ENCODE measurements around the gene CCSER2. TPM values are rescaled to one million over a fixed set of nuclear protein-coding genes. Genes with fewer than 3 reads are reported as not detected.
"Not testable (repeated sequence)": the region's sequence is repeated elsewhere in the genome, so short reads cannot be mapped to it uniquely, and the experiment has no call there.

CCSER2 gene
- total RNA-seq, 8 experiments from 2014 or later, result 11.2 to 49.0 (median 35.0) TPM

- in situ Hi-C loops (cut with MboI; ENCODE audit: low pct_unique_long_range_greater_than_20kb in 2 of 9, low sequenced_read_pairs in 9 of 9, unreplicated experiment in 9 of 9), result no loop called here
- ATAC-seq (replicated peaks in 6 of 8), result no peak
- Histone ChIP-seq H3K4me3 (no peak overlapping the region), H3K4me1 (replicated peaks in 1 of 2) (peaks cover 0 to 6% of the 10 kb centered on the region in 2 donors), H3K27ac (no peak overlapping the region)
- 25 to 100% (median 78%) methylated on average over 1 to 3 of the region's 3 CpGs; no CpG with 5 or more reads in 2 of the 10 experiments for WGBS, 10 experiments
Measured at GRCh38 chr10:84298057-84298456, 30.3 kb upstream of the CCSER2 start.

GRCh38 chr10:84302223-84302622 is 26.2 kb upstream of the CCSER2 start:
- Histone ChIP-seq H3K27ac (no peak overlapping the region), H3K4me3 (no peak overlapping the region), H3K4me1 (replicated peaks in 1 of 2) (peaks cover 0 to 6% of the 10 kb centered on the region in 2 donors)
- in situ Hi-C loops (cut with MboI; ENCODE audit: low pct_unique_long_range_greater_than_20kb in 2 of 9, low sequenced_read_pairs in 9 of 9, unreplicated experiment in 9 of 9), result no loop called here
- ATAC-seq (replicated peaks in 6 of 8), result no peak
- WGBS, 10 experiments, result 0 to 100% (median 60%) methylated on average over 1 to 2 of the region's 2 CpGs; no CpG with 5 or more reads in 5 of the 10 experiments

- in situ Hi-C loops (cut with MboI; ENCODE audit: low pct_unique_long_range_greater_than_20kb in 2 of 9, low sequenced_read_pairs in 9 of 9, unreplicated experiment in 9 of 9), result no loop called here
- ATAC-seq (replicated peaks in 6 of 8), result no peak
- H3K27ac ChIP-seq, result no peak overlapping the region
Measured at GRCh38 chr10:84306751-84307384, 21.5 kb upstream of the CCSER2 start.

GRCh38 chr10:84308021-84308420 is 20.4 kb upstream of the CCSER2 start:
- Histone ChIP-seq H3K4me3 (no peak overlapping the region), H3K4me1 (replicated peaks in 1 of 2) (no peaks in the 10 kb centered on the region), H3K27ac (no peak overlapping the region)
- WGBS, 10 experiments, result 0 to 78% (median 15%) methylated on average over 1 of the region's 1 CpG; no CpG with 5 or more reads in 4 of the 10 experiments
- in situ Hi-C loops (cut with MboI; ENCODE audit: low pct_unique_long_range_greater_than_20kb in 2 of 9, low sequenced_read_pairs in 9 of 9, unreplicated experiment in 9 of 9), result no loop called here
- ATAC-seq (replicated peaks in 6 of 8), result no peak

More at GRCh38 chr10:84306751-84307384, 21.5 kb upstream of the CCSER2 start:
- Histone ChIP-seq H3K4me1 (replicated peaks in 1 of 2) (peaks cover 0 to 6% of the 10 kb centered on the region in 2 donors), H3K4me3 (no peak overlapping the region)
- 17 to 100% (median 68%) methylated on average over 2 to 4 of the region's 4 CpGs for WGBS, 10 experiments

- WGBS, 10 experiments, result 0 to 78% (median 60%) methylated on average over 1 to 5 of the region's 6 CpGs; no CpG with 5 or more reads in 3 of the 10 experiments
- Histone ChIP-seq H3K4me1 (replicated peaks in 1 of 2) (no peaks in the 10 kb centered on the region), H3K27ac (no peak overlapping the region), H3K4me3 (no peak overlapping the region)
- in situ Hi-C loops (cut with MboI; ENCODE audit: low pct_unique_long_range_greater_than_20kb in 2 of 9, low sequenced_read_pairs in 9 of 9, unreplicated experiment in 9 of 9), result no loop called here
- peak in 2 of 8 experiments; percentile 15 to 50 for ATAC-seq (replicated peaks in 6 of 8)
Measured at GRCh38 chr10:84308481-84309304, 19.7 kb upstream of the CCSER2 start.

- in situ Hi-C loops (cut with MboI; ENCODE audit: low pct_unique_long_range_greater_than_20kb in 2 of 9, low sequenced_read_pairs in 9 of 9, unreplicated experiment in 9 of 9), result no loop called here
- H3K4me1 ChIP-seq (replicated peaks in 1 of 2), result no peaks in the 10 kb centered on the region
- H3K27ac ChIP-seq, result no peak overlapping the region
- peak in 3 of 8 experiments; percentile 85 to 93 (median 90) for ATAC-seq (replicated peaks in 6 of 8)
- H3K4me3 ChIP-seq, result no peak overlapping the region
- WGBS, 10 experiments, result 43 to 100% (median 80%) methylated on average over 1 of the region's 2 CpGs; no CpG with 5 or more reads in 5 of the 10 experiments
Measured at GRCh38 chr10:84310470-84310869, 17.9 kb upstream of the CCSER2 start.

- 30 to 100% (median 88%) methylated on average over 3 to 8 of the region's 8 CpGs for WGBS, 10 experiments
- no peak for ATAC-seq (replicated peaks in 6 of 8)
- in situ Hi-C loops (cut with MboI; ENCODE audit: low pct_unique_long_range_greater_than_20kb in 2 of 9, low sequenced_read_pairs in 9 of 9, unreplicated experiment in 9 of 9), result no loop called here
- Histone ChIP-seq H3K27ac (no peak overlapping the region), H3K4me1 (replicated peaks in 1 of 2) (no peaks in the 10 kb centered on the region), H3K4me3 (no peak overlapping the region)
Measured at GRCh38 chr10:84311576-84311975, 16.8 kb upstream of the CCSER2 start.

- no peaks in the 10 kb centered on the region for H3K4me1 ChIP-seq (replicated peaks in 1 of 2)
- ATAC-seq (replicated peaks in 6 of 8), result no peak
- H3K4me3 ChIP-seq, result no peak overlapping the region
- in situ Hi-C loops (cut with MboI; ENCODE audit: low pct_unique_long_range_greater_than_20kb in 2 of 9, low sequenced_read_pairs in 9 of 9, unreplicated experiment in 9 of 9), result no loop called here
- WGBS, 10 experiments, result 38 to 100% (median 93%) methylated on average over 1 to 2 of the region's 2 CpGs; no CpG with 5 or more reads in 3 of the 10 experiments
- H3K27ac ChIP-seq, result no peak overlapping the region
Measured at GRCh38 chr10:84312816-84313215, 15.6 kb upstream of the CCSER2 start.

- H3K4me1 ChIP-seq (replicated peaks in 1 of 2), result no peaks in the 10 kb centered on the region
- H3K27ac ChIP-seq, result no peak overlapping the region
- no peak for ATAC-seq (replicated peaks in 6 of 8)
- no peak overlapping the region for H3K4me3 ChIP-seq
- 58 to 94% (median 85%) methylated on average over 1 to 5 of the region's 5 CpGs; no CpG with 5 or more reads in 1 of the 10 experiments for WGBS, 10 experiments
- in situ Hi-C loops (cut with MboI; ENCODE audit: low pct_unique_long_range_greater_than_20kb in 2 of 9, low sequenced_read_pairs in 9 of 9, unreplicated experiment in 9 of 9), result no loop called here
Measured at GRCh38 chr10:84314275-84314674, 14.1 kb upstream of the CCSER2 start.

GRCh38 chr10:84317174-84317573 is 11.2 kb upstream of the CCSER2 start:
- ATAC-seq (replicated peaks in 6 of 8), result no peak
- Histone ChIP-seq H3K27ac (no peak overlapping the region), H3K4me1 (replicated peaks in 1 of 2) (no peaks in the 10 kb centered on the region), H3K4me3 (no peak overlapping the region)
- WGBS, 10 experiments, result 68 to 100% (median 95%) methylated on average over 1 to 2 of the region's 2 CpGs
- in situ Hi-C loops (cut with MboI; ENCODE audit: low pct_unique_long_range_greater_than_20kb in 2 of 9, low sequenced_read_pairs in 9 of 9, unreplicated experiment in 9 of 9), result no loop called here

- Histone ChIP-seq H3K4me1 (replicated peaks in 1 of 2) (no peaks in the 10 kb centered on the region), H3K27ac (no peak overlapping the region), H3K4me3 (no peak overlapping the region)
- in situ Hi-C loops (cut with MboI; ENCODE audit: low pct_unique_long_range_greater_than_20kb in 2 of 9, low sequenced_read_pairs in 9 of 9, unreplicated experiment in 9 of 9), result no loop called here
- ATAC-seq (replicated peaks in 6 of 8), result peak in 3 of 8 experiments; percentile 97 to 99 (median 98)
Measured at GRCh38 chr10:84321902-84322301, 6.5 kb upstream of the CCSER2 start.

GRCh38 chr10:84323566-84323965 is 4.8 kb upstream of the CCSER2 start:
- WGBS, 10 experiments, result 80 to 100% (median 80%) methylated on average over 1 of the region's 1 CpG; no CpG with 5 or more reads in 6 of the 10 experiments
- ATAC-seq (replicated peaks in 6 of 8); H3K27ac ChIP-seq; in situ Hi-C loops (cut with MboI; ENCODE audit: low pct_unique_long_range_greater_than_20kb in 2 of 9, low sequenced_read_pairs in 9 of 9, unreplicated experiment in 9 of 9); H3K4me1 ChIP-seq (replicated peaks in 1 of 2); H3K4me3 ChIP-seq: not testable (repeated sequence)

GRCh38 chr10:84326995-84327394 is 1.4 kb upstream of the CCSER2 start:
- H3K27ac ChIP-seq; ATAC-seq (replicated peaks in 6 of 8); in situ Hi-C loops (cut with MboI; ENCODE audit: low pct_unique_long_range_greater_than_20kb in 2 of 9, low sequenced_read_pairs in 9 of 9, unreplicated experiment in 9 of 9); H3K4me3 ChIP-seq: not testable (repeated sequence)
- WGBS, 10 experiments, result 75 to 100% (median 100%) methylated on average over 1 to 6 of the region's 9 CpGs; no CpG with 5 or more reads in 2 of the 10 experiments
- H3K4me1 ChIP-seq (replicated peaks in 1 of 2), result peaks cover 22 to 25% of the 10 kb centered on the region in 2 donors
